ENCODE data around the gene UBE2S. TPM values are rescaled to one million over a fixed set of nuclear protein-coding genes. Genes with fewer than 3 reads are reported as not detected.

Gene UBE2S
- total RNA-seq, 1 experiment from 2014 or later: 587 TPM

GRCh38 chr19:55432241-55432959 is 24.8 kb upstream of the UBE2S start:
- TF ChIP-seq EZH2 (IDR thresholded peaks at IDR 0.05; ENCODE audit: borderline replicate concordance, low read depth, low read length, poor library complexity, severe bottlenecking) (no peak), CTCF (conservative IDR thresholded peaks at IDR 0.05; ENCODE audit: low read depth, low read length) (no peak)
- Histone ChIP-seq H3K36me3 (ENCODE audit: insufficient read depth, low read length, poor library complexity, severe bottlenecking) (no peaks in the 10 kb centered on the region), H3K27ac (ENCODE audit: low read depth, low read length, poor library complexity, severe bottlenecking) (no peak overlapping the region), H3K4me3 (ENCODE audit: low read depth, low read length, poor library complexity, severe bottlenecking) (no peak overlapping the region), H3K27me3 (replicated peaks; ENCODE audit: insufficient read depth, low read depth, low read length, poor library complexity) (no peaks in the 10 kb centered on the region), H3K4me1 (ENCODE audit: insufficient read depth, low read length, poor library complexity, severe bottlenecking) (no peaks in the 10 kb centered on the region), H3K9me3 (ENCODE audit: low read depth, low read length, poor library complexity, severe bottlenecking) (no peaks in the 10 kb centered on the region)
- no TSS peak for BruUV-seq (replicated peaks)
- no peak for DNase-seq (ENCODE audit: low spot score)
- ChIA-PET POLR2A (ENCODE audit: low non-redundant PET) (no interaction called here), CTCF (no interaction called here)
- intact Hi-C loops (cut with micrococcal nuclease; ENCODE audit: unreplicated experiment): no loop called here

- no peak for DNase-seq (ENCODE audit: low spot score)
- Histone ChIP-seq H3K9me3 (ENCODE audit: low read depth, low read length, poor library complexity, severe bottlenecking) (no peaks in the 10 kb centered on the region), H3K36me3 (ENCODE audit: insufficient read depth, low read length, poor library complexity, severe bottlenecking) (no peaks in the 10 kb centered on the region), H3K27me3 (replicated peaks; ENCODE audit: insufficient read depth, low read depth, low read length, poor library complexity) (no peaks in the 10 kb centered on the region), H3K27ac (ENCODE audit: low read depth, low read length, poor library complexity, severe bottlenecking) (no peak overlapping the region), H3K4me1 (ENCODE audit: insufficient read depth, low read length, poor library complexity, severe bottlenecking) (no peaks in the 10 kb centered on the region), H3K4me3 (ENCODE audit: low read depth, low read length, poor library complexity, severe bottlenecking) (no peak overlapping the region)
- no TSS peak for BruUV-seq (replicated peaks)
- intact Hi-C loops (cut with micrococcal nuclease; ENCODE audit: unreplicated experiment): no loop called here
- ChIA-PET CTCF (no interaction called here), POLR2A (ENCODE audit: low non-redundant PET) (no interaction called here)
- TF ChIP-seq CTCF (conservative IDR thresholded peaks at IDR 0.05; ENCODE audit: low read depth, low read length) (no peak), EZH2 (IDR thresholded peaks at IDR 0.05; ENCODE audit: borderline replicate concordance, low read depth, low read length, poor library complexity, severe bottlenecking) (no peak)
Measured at GRCh38 chr19:55431183-55431582, 23.6 kb upstream of the UBE2S start.

- Histone ChIP-seq H3K36me3 (ENCODE audit: insufficient read depth, low read length, poor library complexity, severe bottlenecking) (no peaks in the 10 kb centered on the region), H3K4me3 (ENCODE audit: low read depth, low read length, poor library complexity, severe bottlenecking) (no peak overlapping the region), H3K27me3 (replicated peaks; ENCODE audit: insufficient read depth, low read depth, low read length, poor library complexity) (no peaks in the 10 kb centered on the region), H3K9me3 (ENCODE audit: low read depth, low read length, poor library complexity, severe bottlenecking) (no peaks in the 10 kb centered on the region), H3K27ac (ENCODE audit: low read depth, low read length, poor library complexity, severe bottlenecking) (no peak overlapping the region), H3K4me1 (ENCODE audit: insufficient read depth, low read length, poor library complexity, severe bottlenecking) (no peaks in the 10 kb centered on the region)
- CTCF ChIA-PET: no interaction called here
- intact Hi-C loops (cut with micrococcal nuclease; ENCODE audit: unreplicated experiment): no loop called here
- no peak for DNase-seq (ENCODE audit: low spot score)
- POLR2A ChIA-PET (ENCODE audit: low non-redundant PET): no interaction called here
- no peak for TF ChIP-seq CTCF (conservative IDR thresholded peaks at IDR 0.05; ENCODE audit: low read depth, low read length)
- TF ChIP-seq EZH2 (IDR thresholded peaks at IDR 0.05; ENCODE audit: borderline replicate concordance, low read depth, low read length, poor library complexity, severe bottlenecking): no peak
- no TSS peak for BruUV-seq (replicated peaks)
Measured at GRCh38 chr19:55426042-55426441, 18.5 kb upstream of the UBE2S start.

All from A673 (cell line).